Keratinocyte (primary cell): Measurements from ENCODE around the gene CLSTN2.

Source experiments
- CTCF ChIP-seq, 3 experiments: IDR thresholded peaks in 1 of 3; conservative IDR thresholded peaks in 1 of 3; optimal IDR thresholded peaks in 1 of 3; 2 replicates in 2 of 3; 3 replicates in 1 of 3; pipeline versions ENCODE3 to v1.5.1; 2011; ENCODE audit warnings: low read length in 3 of 3, mild to moderate bottlenecking in 3 of 3, moderate library complexity in 2 of 3, control low read depth in 1 of 3, inconsistent platforms in 1 of 3; ENCODE audit not compliant: insufficient read depth in 2 of 3; ENCODE audit errors: extremely low read depth in 1 of 3
- EZH2 ChIP-seq: IDR thresholded peaks from one replicate; pipeline ENCODE4 v1.6.1; 2012; ENCODE audit warnings: inconsistent platforms, mild to moderate bottlenecking, low read length, moderate library complexity

DNA sequence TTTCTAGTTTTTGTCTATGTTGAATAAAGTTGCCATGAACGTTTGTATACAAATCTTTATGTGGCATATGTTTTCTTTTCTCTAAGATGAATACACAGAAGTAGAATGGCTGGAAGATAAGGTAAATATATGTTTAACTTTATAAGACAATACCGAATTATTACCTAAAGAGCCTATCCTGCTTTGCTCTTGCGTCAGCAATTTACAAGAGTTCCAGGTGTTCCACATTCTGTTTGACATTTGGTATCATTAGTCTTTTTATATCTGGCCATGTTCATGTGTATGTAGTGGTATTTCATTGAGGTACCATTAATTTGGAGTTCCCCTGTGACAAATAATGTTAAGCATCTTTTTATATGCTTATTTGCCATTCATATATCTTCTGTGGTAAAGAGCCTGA, 668.8 kb downstream of the CLSTN2 start:
- TF ChIP-seq CTCF (optimal IDR thresholded peaks at IDR 0.05 in 1 of 3, IDR thresholded peaks at IDR 0.05 in 1 of 3, conservative IDR thresholded peaks at IDR 0.05 in 1 of 3; ENCODE audit: extremely low read depth in 1 of 3, insufficient read depth in 2 of 3, low read length in 3 of 3) (no peak), EZH2 (no peak)
